GM18499 (cell line): ENCODE results near the gene TNFSF4.
"Not testable (repeated sequence)": the region's sequence is repeated elsewhere in the genome, so short reads cannot be mapped to it uniquely, and the experiment has no call there.

ENCODE experiments used
- ATAC-seq: cut with Tn5 transposase; IDR thresholded peaks from one replicate; pipeline ENCODE4 v1.9.1; 2021; ENCODE audit warnings: moderate number of reproducible peaks; ENCODE audit not compliant: insufficient read depth, unreplicated experiment

TNFSF4 gene

GRCh38 chr1:173168941-173169340 is 38.2 kb downstream of the TNFSF4 start:
- ATAC-seq: no peak

GRCh38 chr1:173164686-173165085 is 42.4 kb downstream of the TNFSF4 start:
- ATAC-seq: no peak

GRCh38 chr1:173164178-173164577 is 43.0 kb downstream of the TNFSF4 start:
- ATAC-seq: no peak

DNA sequence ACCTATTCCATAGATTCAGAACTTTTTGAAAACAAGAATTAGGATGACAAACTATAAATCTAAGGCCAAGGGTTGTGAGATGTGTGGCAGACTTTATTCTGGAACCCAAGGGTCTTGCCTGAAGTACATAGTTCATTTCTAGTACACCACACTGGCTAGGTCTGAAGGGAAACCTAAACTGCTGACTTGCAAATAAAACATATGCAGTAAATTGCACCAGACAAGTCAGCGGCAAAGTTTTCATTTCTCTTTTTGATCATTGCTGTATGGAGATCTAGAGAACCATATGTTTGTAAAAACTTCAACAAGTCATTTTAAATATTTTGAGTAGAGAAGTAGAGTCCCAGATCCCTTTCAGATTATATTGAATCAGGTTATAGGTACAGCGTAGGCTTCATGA is 43.9 kb downstream of the TNFSF4 start:
- no peak for ATAC-seq

DNA sequence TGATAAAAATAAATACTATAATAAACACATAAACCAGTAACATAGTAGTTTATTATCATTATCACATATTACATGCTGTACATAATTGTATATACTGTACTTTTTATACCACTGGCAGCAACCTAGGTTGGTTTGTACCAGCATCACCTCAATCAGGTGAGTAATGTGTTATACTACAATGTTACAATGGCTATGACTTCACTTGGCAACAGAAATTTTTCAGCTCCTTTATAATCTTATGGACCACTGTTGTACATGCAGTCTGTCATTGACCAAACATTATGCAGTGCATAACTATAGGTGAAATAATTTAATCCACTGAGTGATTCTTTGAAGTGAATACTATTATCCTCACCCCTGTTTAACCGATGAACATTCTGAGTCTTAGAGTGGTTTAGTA is 44.5 kb downstream of the TNFSF4 start:
- ATAC-seq: no peak

DNA sequence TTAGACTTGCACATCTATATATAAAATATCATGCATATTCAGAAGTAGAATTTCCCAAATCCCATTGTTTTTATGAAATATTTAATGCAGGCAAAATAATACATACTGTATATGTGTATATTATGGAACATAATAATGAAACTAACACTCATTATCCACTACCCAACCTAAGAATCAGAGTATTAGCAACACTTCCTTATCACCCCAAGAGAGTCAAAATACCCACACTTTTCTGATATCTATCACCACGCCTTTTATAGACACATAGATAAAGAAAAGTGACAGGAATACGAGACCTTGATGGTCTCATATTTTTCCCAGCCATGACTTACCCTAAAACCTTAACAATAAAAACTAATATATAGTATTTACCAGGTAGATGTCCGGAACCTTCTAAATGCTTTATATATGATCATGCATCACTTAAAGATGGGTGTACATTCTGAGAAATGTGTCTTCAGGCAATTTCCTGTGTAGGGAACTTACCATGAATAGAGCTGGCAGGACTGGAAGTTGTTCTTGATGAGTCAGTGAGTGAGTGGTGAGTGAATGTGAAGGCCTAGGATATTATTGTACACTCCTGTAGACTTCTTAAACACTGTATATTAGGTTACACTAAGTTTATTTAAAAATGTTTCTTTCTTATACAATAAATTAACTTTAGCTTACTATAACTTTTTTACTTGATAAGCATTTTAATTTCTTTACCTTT is 45.5 kb downstream of the TNFSF4 start:
- ATAC-seq: no peak

DNA sequence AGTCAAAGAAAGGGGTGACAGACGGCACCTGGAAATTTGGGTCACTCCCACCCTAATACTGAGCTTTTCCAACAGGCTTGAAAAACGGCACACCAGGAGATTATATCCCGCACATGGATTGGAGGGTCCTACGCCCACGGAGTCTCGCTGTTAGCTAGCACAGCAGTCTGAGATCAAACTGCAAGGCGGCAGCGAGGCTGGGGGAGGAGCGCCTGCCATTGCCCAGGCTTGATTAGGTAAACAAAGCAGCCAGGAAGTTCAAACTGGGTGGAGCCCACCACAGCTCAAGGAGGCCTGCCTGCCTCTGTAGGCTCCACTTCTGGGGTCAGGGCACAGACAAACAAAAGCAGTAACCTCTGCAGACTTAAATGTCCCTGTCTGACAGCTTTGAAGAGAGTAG is 53.2 kb downstream of the TNFSF4 start:
- ATAC-seq: not testable (repeated sequence)

DNA sequence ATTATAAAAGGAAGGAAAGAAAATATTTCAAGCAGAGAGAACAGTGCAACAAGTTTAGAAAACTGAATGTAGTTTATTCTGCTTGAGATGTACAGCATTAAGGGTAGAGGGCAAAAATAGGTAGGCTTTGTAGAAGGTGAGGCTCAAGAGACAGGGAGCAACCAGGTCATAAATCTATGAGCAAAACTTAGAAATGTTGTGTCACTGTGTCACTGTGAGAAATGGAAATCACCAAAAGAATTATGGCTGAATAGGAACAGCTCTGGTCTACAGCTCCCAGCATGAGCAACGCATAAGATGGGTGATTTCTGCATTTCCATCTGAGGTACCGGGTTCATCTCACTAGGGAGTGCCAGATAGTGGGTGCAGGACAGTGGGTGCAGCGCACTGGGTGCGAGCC is 53.6 kb downstream of the TNFSF4 start:
- ATAC-seq: no peak

DNA sequence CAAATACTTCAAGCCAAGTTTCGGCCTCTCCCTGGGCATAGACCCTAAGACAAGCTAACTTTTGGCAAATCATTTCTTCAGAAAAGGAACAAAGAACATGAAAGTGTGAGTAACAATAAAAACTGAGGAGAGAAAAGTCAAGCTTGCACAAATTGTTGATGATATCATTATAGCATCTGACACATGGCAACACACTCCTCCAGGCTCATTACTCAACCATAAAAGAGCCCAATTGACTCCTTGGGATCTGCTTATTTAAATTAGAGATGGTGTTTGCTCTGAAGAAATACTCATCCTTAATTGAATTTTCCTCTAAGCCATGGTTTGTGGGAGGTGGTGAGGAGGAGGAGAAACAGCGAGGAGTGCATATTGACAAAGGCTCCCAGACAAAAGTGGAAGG is 54.5 kb downstream of the TNFSF4 start:
- ATAC-seq: no peak

DNA sequence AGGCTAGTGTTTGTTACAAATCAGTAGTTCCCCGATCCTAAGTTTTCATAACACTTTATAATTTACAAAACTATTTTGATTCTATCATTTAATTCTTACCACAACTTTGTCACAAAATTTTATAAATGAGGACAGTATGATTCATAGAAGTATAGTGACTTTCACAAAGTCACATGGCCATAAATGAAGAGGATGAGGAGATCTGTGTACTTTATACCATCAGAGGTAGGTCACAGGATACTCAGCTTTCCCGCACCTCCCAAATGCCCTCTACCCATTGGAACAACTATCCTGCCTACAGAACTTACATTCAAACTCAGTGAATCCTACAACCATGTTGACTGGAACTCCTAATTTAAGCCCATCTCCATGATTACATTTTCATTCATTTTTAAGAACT is 56.3 kb downstream of the TNFSF4 start:
- ATAC-seq: no peak

DNA sequence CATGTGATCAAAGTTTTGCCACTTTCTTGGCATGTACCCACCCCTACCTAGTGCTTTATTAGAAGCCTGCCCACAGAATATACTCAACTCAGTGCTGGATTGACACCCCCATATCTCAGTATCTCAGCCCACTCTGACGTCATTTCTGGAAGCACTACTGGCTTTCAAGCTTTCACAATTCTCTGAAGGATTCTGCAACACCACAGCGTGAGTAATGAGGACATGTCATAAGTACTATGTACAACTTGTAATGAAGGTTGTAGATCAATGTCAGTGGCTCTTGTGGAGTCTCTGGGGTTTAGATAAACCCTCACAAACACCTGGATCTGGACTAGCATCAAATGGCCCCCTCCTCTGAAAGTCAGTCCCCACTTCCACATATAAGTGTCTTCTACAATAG is 57.2 kb downstream of the TNFSF4 start:
- ATAC-seq: no peak

- ATAC-seq: no peak
Measured at GRCh38 chr1:173148971-173149370, 58.2 kb downstream of the TNFSF4 start.

DNA sequence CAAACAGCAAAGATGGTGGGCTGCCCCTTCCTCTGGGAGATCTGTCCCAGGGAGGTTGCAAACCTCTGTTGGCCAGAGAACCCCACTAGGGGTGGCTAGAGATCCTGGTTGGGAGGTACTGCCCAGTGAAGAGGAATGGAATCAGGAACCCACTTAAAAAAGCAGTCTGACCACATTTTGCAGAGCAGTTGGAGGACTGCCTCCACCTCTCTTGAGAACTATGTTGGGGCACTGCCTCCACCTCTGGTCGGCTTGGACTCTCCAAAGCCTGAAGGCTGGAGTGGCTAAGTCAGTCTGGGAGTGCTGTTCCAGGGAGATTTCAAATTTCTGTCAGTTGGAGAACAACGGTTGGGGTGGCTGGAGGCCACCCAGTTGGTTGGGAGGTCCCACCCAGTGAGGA is 58.6 kb downstream of the TNFSF4 start:
- no peak for ATAC-seq

GRCh38 chr1:173140733-173141132 is 66.4 kb downstream of the TNFSF4 start:
- no peak for ATAC-seq

DNA sequence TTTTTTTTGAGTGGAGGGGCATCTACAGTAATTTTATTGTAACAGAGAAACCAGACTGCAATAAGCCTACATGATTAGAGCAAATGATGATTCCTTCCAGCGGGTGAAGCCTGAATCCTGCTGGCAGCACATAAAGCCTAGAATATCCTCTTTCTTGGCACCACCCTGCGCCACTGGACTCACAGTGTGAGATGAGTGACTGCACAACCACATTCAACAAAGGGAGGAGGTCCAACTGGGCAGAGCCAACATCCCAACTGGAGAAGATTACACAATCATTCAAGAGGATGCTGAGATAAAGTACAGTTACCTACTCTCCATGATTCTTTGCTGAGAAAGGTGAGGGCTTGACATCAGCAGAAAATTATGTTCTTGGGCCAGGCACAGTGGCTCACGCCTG is 67.4 kb downstream of the TNFSF4 start:
- ATAC-seq: no peak

- ATAC-seq: no peak
Measured at GRCh38 chr1:173137107-173137706, 69.9 kb downstream of the TNFSF4 start.

DNA sequence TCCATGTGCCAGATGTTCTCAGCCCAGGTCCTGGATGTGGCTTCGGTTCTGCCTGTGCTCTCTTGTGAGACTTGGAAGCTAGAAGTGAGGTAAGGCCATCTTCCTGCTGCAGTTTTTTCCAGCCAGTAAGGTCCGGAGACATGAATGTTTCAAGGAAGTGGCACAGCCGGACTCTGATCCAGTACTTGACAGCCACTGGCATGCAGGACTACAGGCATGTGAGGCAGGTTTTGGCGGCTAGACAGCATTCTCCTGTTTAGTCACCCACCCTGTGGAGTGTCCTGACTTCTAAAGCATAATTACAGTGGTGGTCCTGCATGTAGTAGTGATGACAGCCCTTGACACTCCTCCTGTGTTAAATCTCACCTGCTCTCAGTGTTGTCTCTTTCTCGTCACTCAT is 72.3 kb downstream of the TNFSF4 start:
- ATAC-seq: no peak

GRCh38 chr1:173134029-173134428 is 73.1 kb downstream of the TNFSF4 start:
- ATAC-seq: no peak
